Activated CD8-positive, alpha-beta T cell treated with anti-CD3 and anti-CD28 coated beads, Interleukin-2, amount 10 ng/mL, durations not matched to agents 7 days and 5 days (primary cell): ENCODE data around the gene SMG5. TPM values are rescaled to one million over a fixed set of nuclear protein-coding genes. Genes with fewer than 3 reads are reported as not detected.

Source experiments
- ATAC-seq: fragments of 150-1000 bp; cut with Tn5 transposase; one replicate; pipeline ENCODE4 v1.10.0; 2021; ENCODE audit warnings: moderate library complexity
- CTCF ChIA-PET: fragments of 350-600 bp; sonication (Branson Sonifier 250); formaldehyde crosslinking; loops from one replicate; lab custom pipeline; 2021; ENCODE audit warnings: antibody characterized with exemption; lab: Charles Lee
- POLR2A ChIA-PET: fragments of 350-600 bp; sonication (Branson Sonifier 250); formaldehyde crosslinking; loops from one replicate; lab custom pipeline; 2021; ENCODE audit warnings: antibody characterized with exemption; lab: Charles Lee
- DNase-seq: peaks from one replicate; pipeline ENCODE4 v3.0.0-alpha.2; 2020
- H3K27ac Mint-ChIP-seq: one replicate; pipeline ENCODE4 v1.8.0; 2021; ENCODE audit warnings: mild to moderate bottlenecking, mixed read lengths
- H3K27me3 Mint-ChIP-seq: one replicate; pipeline ENCODE4 v1.8.0; 2021; ENCODE audit warnings: low read depth, mixed read lengths
- H3K36me3 Mint-ChIP-seq: one replicate; pipeline ENCODE4 v1.8.0; 2021; ENCODE audit warnings: low read depth, mixed read lengths
- H3K4me1 Mint-ChIP-seq: one replicate; pipeline ENCODE4 v1.8.0; 2021; ENCODE audit warnings: low read depth, mixed read lengths
- H3K4me3 Mint-ChIP-seq: one replicate; pipeline ENCODE4 v1.8.0; 2021; ENCODE audit warnings: mild to moderate bottlenecking, mixed read lengths
- H3K9me3 Mint-ChIP-seq: one replicate; pipeline ENCODE4 v1.8.0; 2022; ENCODE audit warnings: mixed read lengths; ENCODE audit not compliant: insufficient read depth
- total RNA-seq, 2 experiments: library from RNA; stranded (reverse); gene quantifications; one replicate each; pipeline ENCODE4 v1.2.3, GENCODE V29; 2021

SMG5 gene
- total RNA-seq, 2 experiments from 2014 or later: 75.2 to 78.2 TPM

DNA sequence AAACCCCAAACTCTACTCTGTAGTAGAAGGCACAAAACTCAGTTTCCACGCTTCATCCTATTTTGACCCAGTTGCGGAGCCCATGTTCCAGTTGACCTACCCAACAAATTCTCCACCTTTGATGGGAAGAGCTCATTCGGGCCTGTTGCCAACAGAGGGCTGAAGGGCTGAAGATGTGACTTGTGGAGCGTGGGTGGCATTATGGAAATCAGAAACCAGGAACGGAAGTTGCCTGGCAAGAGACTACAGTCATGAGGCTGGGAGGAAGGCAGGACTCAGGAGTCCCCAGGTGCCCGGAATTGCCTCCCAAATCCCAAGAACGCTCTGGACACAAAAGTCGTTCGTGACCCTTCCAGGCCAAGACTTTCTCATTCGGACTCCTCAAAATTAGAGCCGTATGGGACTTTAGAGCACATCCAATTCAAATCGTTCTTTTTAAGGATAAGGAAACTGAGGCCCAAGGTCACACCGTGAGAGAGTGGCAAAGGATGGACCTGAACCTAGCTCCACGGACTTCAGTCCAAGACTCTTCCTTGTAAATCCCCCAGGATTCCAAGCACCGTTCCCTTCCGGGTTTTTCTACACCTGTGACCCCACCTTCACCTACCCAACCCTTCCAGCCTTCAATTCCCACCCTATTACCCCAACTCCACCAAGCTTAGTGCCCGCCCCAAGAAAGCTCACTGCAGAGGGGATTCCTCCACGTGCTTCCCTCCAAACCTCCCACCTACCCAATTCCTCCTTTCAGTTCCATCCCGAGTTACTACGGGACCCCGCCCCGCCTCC lies 739 bp downstream of the SMG5 start:
- peaks cover 40% of the 10 kb centered on the region for H3K4me1 Mint-ChIP-seq

DNA sequence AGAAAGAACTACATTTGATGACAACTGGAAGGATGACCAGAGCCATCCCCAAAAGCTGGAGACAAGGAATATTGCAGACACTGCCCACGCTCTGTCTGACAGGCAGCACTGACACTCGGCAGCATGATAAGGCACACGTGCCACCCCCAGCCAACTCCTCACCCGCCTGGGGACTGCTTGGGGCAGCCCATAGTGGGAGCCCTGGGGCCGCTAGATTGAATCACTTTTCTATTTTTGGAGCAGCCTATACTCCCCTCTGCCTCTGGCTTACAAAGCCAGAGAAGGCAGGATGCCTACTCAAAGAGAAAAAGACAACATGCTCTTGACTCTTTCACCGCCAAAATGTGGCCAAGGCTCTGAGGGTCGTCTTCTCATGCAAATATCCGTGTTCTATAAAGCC lies 1.3 kb downstream of the SMG5 start:
- Mint-ChIP-seq H3K27me3 (no peaks in the 10 kb centered on the region), H3K4me1 (peaks cover 38% of the 10 kb centered on the region), H3K27ac (peak overlapping the region; percentile 87), H3K36me3 (peaks cover 34% of the 10 kb centered on the region), H3K4me3 (peak overlapping the region; percentile 90), H3K9me3 (no peaks in the 10 kb centered on the region)
- CTCF ChIA-PET: interaction anchor here (0.8 to 4.5 kb wide), 15 partner anchors 9 to 229 kb away, joined by 3 to 29 read pairs (median 8); partner anchors contain the start of genes PMF1 and SLC25A44
- DNase-seq (peak; percentile 63), ATAC-seq (peak; percentile 38)
- POLR2A ChIA-PET: interaction anchor here (1.0 to 3.5 kb wide), 12 partner anchors 10 to 220 kb away, joined by 3 to 25 read pairs (median 6); partner anchors contain the start of genes CCT3, GLMP, MEF2D and PMF1

More for the DNA sequence above, 739 bp downstream of the SMG5 start:
- peak overlapping the region; percentile 87 for H3K27ac Mint-ChIP-seq
- POLR2A ChIA-PET: interaction anchor here (0.8 to 3.5 kb wide), 27 partner anchors 8 to 219 kb away, joined by 3 to 25 read pairs (median 5); partner anchors contain the start of genes CCT3, GLMP, MEF2D and PMF1
- H3K9me3 Mint-ChIP-seq: no peaks in the 10 kb centered on the region
- DNase-seq (peak; percentile 32), ATAC-seq (no peak)
- H3K27me3 Mint-ChIP-seq: no peaks in the 10 kb centered on the region
- peaks cover 33% of the 10 kb centered on the region for H3K36me3 Mint-ChIP-seq
- peak overlapping the region; percentile 90 for H3K4me3 Mint-ChIP-seq
- CTCF ChIA-PET: interaction anchor here (0.8 to 4.5 kb wide), 19 partner anchors 10 to 216 kb away, joined by 3 to 29 read pairs (median 5); partner anchors contain the start of genes PMF1 and SLC25A44

- no peak for DNase-seq
- POLR2A ChIA-PET: interaction anchor here (1.0 to 1.3 kb wide), 2 partner anchors 9 to 20 kb away, joined by 3 to 4 read pairs; no protein-coding TSS in a partner anchor
- Mint-ChIP-seq H3K36me3 (peaks cover 39% of the 10 kb centered on the region), H3K27ac (no peak overlapping the region), H3K9me3 (no peaks in the 10 kb centered on the region), H3K4me3 (no peak overlapping the region), H3K4me1 (peaks cover 37% of the 10 kb centered on the region), H3K27me3 (no peaks in the 10 kb centered on the region)
- CTCF ChIA-PET: interaction anchor here (0.6 to 4.5 kb wide), 12 partner anchors 8 to 424 kb away, joined by 3 to 29 read pairs (median 4); no protein-coding TSS in a partner anchor
- no peak for ATAC-seq
Observed at GRCh38 chr1:156279837-156280236, 2.8 kb downstream of the SMG5 start.

DNA sequence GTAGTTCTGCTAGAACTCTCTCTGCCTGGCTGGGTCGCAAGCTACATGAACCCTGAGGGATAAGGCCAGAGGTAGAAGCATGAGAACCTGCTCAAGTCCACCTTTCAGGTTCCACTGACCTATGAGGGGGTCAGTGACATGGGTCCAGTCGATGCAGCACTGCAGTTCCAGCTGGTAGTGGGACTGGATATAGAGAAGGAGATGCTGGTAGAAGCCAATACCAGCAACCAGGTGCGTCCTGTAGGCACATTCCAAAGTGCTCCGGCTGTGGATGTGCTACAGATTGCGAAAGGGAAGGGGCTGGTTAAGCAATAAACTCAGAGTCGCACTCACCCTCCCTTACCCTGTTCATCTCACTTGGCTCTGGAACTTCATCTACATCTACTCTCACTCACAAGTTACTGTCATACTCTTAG lies 5.7 kb downstream of the SMG5 start:
- peak overlapping the region; percentile 21 for H3K27ac Mint-ChIP-seq
- POLR2A ChIA-PET: no interaction called here

DNA sequence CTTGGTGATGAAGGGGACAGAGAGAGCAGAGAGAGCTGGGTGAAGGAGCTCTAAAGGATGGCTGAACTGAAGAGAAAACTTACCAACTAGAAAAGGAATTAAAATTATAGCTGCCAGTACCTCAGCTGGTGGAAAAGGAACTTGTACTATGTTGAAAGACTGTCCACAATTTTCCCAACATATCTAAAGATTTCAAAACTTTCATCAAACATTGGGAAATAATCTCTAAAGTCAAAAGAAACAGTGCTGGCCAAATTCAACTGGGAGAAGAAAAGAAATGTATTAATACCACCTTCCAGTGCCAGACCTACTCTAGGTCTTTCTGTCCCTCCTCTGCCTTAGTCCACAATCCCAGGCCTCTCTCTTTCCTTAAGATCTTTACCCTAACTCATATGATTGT lies 6.1 kb downstream of the SMG5 start:
- H3K4me1 Mint-ChIP-seq: peaks cover 20% of the 10 kb centered on the region
- no peaks in the 10 kb centered on the region for H3K9me3 Mint-ChIP-seq
- H3K4me3 Mint-ChIP-seq: no peak overlapping the region
- ChIA-PET CTCF (interaction anchor here (1.1 to 1.6 kb wide), 2 partner anchors 135 to 180 kb away, joined by 4 read pairs; no protein-coding TSS in a partner anchor), POLR2A (interaction anchor here (1.4 kb wide), 1 partner anchor 31 kb away, joined by 3 read pairs; no protein-coding TSS in a partner anchor)
- H3K27me3 Mint-ChIP-seq: no peaks in the 10 kb centered on the region
- no peak for ATAC-seq
- DNase-seq: no peak
- H3K36me3 Mint-ChIP-seq: peaks cover 65% of the 10 kb centered on the region
- H3K27ac Mint-ChIP-seq: peak overlapping the region; percentile 37

More for the DNA sequence above, 5.7 kb downstream of the SMG5 start:
- H3K27me3 Mint-ChIP-seq: no peaks in the 10 kb centered on the region
- no peaks in the 10 kb centered on the region for H3K9me3 Mint-ChIP-seq
- no peak overlapping the region for H3K4me3 Mint-ChIP-seq
- CTCF ChIA-PET: interaction anchor here (1.1 to 1.6 kb wide), 2 partner anchors 136 to 180 kb away, joined by 4 read pairs; no protein-coding TSS in a partner anchor
- ATAC-seq (no peak), DNase-seq (no peak)
- H3K36me3 Mint-ChIP-seq: peaks cover 63% of the 10 kb centered on the region
- H3K4me1 Mint-ChIP-seq: peaks cover 21% of the 10 kb centered on the region

- no peak overlapping the region for H3K27ac Mint-ChIP-seq
- no peaks in the 10 kb centered on the region for H3K4me1 Mint-ChIP-seq
- peaks cover 68% of the 10 kb centered on the region for H3K36me3 Mint-ChIP-seq
- DNase-seq (no peak), ATAC-seq (no peak)
- H3K4me3 Mint-ChIP-seq: no peak overlapping the region
- H3K27me3 Mint-ChIP-seq: no peaks in the 10 kb centered on the region
- H3K9me3 Mint-ChIP-seq: no peaks in the 10 kb centered on the region
- POLR2A ChIA-PET: interaction anchor here (1.6 to 2.7 kb wide), 2 partner anchors 10 to 12 kb away, joined by 4 to 12 read pairs; partner anchors contain the start of gene SMG5
- CTCF ChIA-PET: interaction anchor here (3.0 kb wide), 1 partner anchor 10 kb away, joined by 12 read pairs; no protein-coding TSS in a partner anchor
Observed at GRCh38 chr1:156270314-156270713, 12.3 kb downstream of the SMG5 start.

GRCh38 chr1:156268336-156268735 lies 14.3 kb downstream of the SMG5 start:
- Mint-ChIP-seq H3K4me1 (no peaks in the 10 kb centered on the region), H3K36me3 (peaks cover 65% of the 10 kb centered on the region), H3K27ac (no peak overlapping the region), H3K27me3 (no peaks in the 10 kb centered on the region), H3K9me3 (no peaks in the 10 kb centered on the region), H3K4me3 (no peak overlapping the region)
- ChIA-PET POLR2A (interaction anchor here (0.6 kb wide), 1 partner anchor 291 kb away, joined by 3 read pairs; no protein-coding TSS in a partner anchor), CTCF (no interaction called here)
- ATAC-seq: no peak
- no peak for DNase-seq

GRCh38 chr1:156266051-156266450 lies 16.6 kb downstream of the SMG5 start:
- Mint-ChIP-seq H3K4me1 (no peaks in the 10 kb centered on the region), H3K36me3 (peaks cover 61% of the 10 kb centered on the region), H3K9me3 (no peaks in the 10 kb centered on the region), H3K27me3 (no peaks in the 10 kb centered on the region), H3K4me3 (no peak overlapping the region), H3K27ac (no peak overlapping the region)
- ChIA-PET CTCF (interaction anchor here (2.0 kb wide), 1 partner anchor 54 kb away, joined by 6 read pairs; no protein-coding TSS in a partner anchor), POLR2A (no interaction called here)
- no peak for DNase-seq
- no peak for ATAC-seq

DNA sequence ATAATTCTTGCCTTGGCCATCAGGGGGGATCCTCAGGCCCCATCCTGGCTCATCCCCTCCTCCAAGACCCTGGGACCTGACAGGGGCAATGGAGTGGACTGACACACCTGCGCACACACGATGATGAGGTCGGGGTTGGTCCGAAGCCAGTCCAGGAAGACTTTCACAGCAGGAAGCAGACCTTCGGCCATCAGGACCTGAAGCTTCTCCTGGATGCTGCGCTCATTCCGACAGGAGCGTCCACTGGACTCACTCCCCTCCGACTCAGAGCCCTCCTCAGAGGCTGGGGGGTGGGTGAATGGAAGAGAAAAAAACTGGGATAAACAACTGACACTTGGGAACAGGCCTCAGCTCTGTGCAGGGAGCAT lies 19.4 kb downstream of the SMG5 start:
- H3K4me3 Mint-ChIP-seq: no peak overlapping the region
- H3K27me3 Mint-ChIP-seq: no peaks in the 10 kb centered on the region
- peaks cover 1% of the 10 kb centered on the region for H3K4me1 Mint-ChIP-seq
- peaks cover 77% of the 10 kb centered on the region for H3K36me3 Mint-ChIP-seq
- POLR2A ChIA-PET: no interaction called here
- H3K9me3 Mint-ChIP-seq: no peaks in the 10 kb centered on the region
- CTCF ChIA-PET: interaction anchor here (1.4 kb wide), 1 partner anchor 55 kb away, joined by 3 read pairs; no protein-coding TSS in a partner anchor
- H3K27ac Mint-ChIP-seq: no peak overlapping the region
- ATAC-seq: no peak
- no peak for DNase-seq

GRCh38 chr1:156262461-156263287 lies 20.0 kb downstream of the SMG5 start:
- POLR2A ChIA-PET: no interaction called here

GRCh38 chr1:156260896-156261295 lies 21.7 kb downstream of the SMG5 start:
- Mint-ChIP-seq H3K4me1 (peaks cover 16% of the 10 kb centered on the region), H3K27ac (peak overlapping the region; percentile 43), H3K4me3 (no peak overlapping the region), H3K36me3 (peaks cover 71% of the 10 kb centered on the region), H3K9me3 (no peaks in the 10 kb centered on the region), H3K27me3 (no peaks in the 10 kb centered on the region)
- ATAC-seq (no peak), DNase-seq (no peak)
- POLR2A ChIA-PET: interaction anchor here (1.7 kb wide), 1 partner anchor 22 kb away, joined by 7 read pairs; the partner anchor contains the start of gene SMG5
- CTCF ChIA-PET: interaction anchor here (0.7 to 1.1 kb wide), 3 partner anchors 59 to 120 kb away, joined by 3 to 7 read pairs (median 3); no protein-coding TSS in a partner anchor

More at GRCh38 chr1:156262461-156263287, 20.0 kb downstream of the SMG5 start:
- peak overlapping the region; percentile 2 for H3K27ac Mint-ChIP-seq
- ATAC-seq: no peak
- CTCF ChIA-PET: interaction anchor here (1.4 kb wide), 1 partner anchor 56 kb away, joined by 3 read pairs; no protein-coding TSS in a partner anchor
- H3K4me3 Mint-ChIP-seq: no peak overlapping the region
- no peak for DNase-seq
- no peaks in the 10 kb centered on the region for H3K9me3 Mint-ChIP-seq
- peaks cover 7% of the 10 kb centered on the region for H3K4me1 Mint-ChIP-seq
- no peaks in the 10 kb centered on the region for H3K27me3 Mint-ChIP-seq
- peaks cover 77% of the 10 kb centered on the region for H3K36me3 Mint-ChIP-seq
